Adipose tissue (tissue), 3 donors: ENCODE data around the gene CD3E. TPM values are rescaled to one million over a fixed set of nuclear protein-coding genes. Genes with fewer than 3 reads are reported as not detected.

Experiments
- H3K27ac ChIP-seq: one replicate; pipeline ENCODE4 v1.5.1; 2013; ENCODE audit warnings: low read depth, low read length
- WGBS, 3 donors: extraction: QIAGEN DNeasy Blood & Tissue Kit; methylation state at CpG; one replicate each; pipeline ENCODE4 v1.1.7; 2013; 5-methylcytosine and 5-hydroxymethylcytosine counted together
- polyA plus RNA-seq, 3 donors: library from polyadenylated mRNA; stranded (reverse); fragments of 200-250 nt; gene quantifications; one replicate each; pipeline ENCODE4 v1.2.3, GENCODE V29; 2013
- donor health status: healthy with polysubstance abuse.
- donor health status: Bipolar disorder and iron deficiency.
- donor health status: healthy.

The CD3E gene
- polyA plus RNA-seq, 3 donors, result 1.9 to 4.3 (median 2.9) TPM

GRCh38 chr11:118353084-118353710 lies 48.7 kb downstream of the CD3E start:
- 7 to 11% (median 11%) methylated on average over 5 to 6 of the region's 6 CpGs for WGBS, 3 donors
- H3K27ac ChIP-seq, result no peak overlapping the region

GRCh38 chr11:118358071-118358470 lies 53.5 kb downstream of the CD3E start:
- H3K27ac ChIP-seq, result no peak overlapping the region
- WGBS, 3 donors, result 62 to 66% (median 64%) methylated on average over 3 of the region's 3 CpGs

DNA sequence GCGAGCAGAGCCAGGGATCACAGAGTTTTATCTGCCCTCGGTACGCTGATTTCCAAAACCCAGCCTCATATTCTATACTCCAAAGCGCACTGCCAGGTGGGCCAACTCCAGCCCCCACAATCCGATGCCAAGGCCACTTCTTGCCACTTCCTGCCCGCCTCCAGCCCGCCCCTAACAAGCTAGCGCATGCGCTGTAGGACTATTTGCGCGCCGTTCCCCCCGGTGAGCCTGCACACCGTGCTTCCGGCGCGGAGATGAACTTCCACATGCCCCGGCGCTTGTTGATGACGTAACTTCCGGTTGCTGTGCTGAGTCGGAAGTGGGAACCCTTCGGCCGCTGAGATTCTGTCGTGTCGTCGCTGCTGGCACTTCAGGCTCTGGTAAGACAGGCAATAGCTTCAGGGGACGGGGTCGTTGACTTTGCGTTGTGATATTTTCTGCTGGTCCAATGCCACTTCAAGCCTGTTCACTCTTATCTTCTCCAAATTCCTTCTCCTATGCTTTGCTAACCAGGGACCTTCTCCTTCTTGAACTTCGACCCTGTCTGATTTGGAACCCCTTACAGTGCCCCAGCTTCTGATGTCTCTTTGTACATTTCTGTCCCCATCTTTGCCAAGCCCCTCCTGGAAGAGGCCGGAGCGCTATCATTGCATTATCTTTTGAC lies 54.9 kb downstream of the CD3E start, which contains the start of gene UBE4A:
Gene UBE4A, plus strand, starts transcription at position 306 of the 664 bp plus-strand sequence. CDS start 5,481 bp downstream, outside the sequence.
- 3 to 5% (median 5%) methylated on average over 33 of the region's 33 CpGs for WGBS, 3 donors
- H3K27ac ChIP-seq, result no peak within 1 kb of the TSS

DNA sequence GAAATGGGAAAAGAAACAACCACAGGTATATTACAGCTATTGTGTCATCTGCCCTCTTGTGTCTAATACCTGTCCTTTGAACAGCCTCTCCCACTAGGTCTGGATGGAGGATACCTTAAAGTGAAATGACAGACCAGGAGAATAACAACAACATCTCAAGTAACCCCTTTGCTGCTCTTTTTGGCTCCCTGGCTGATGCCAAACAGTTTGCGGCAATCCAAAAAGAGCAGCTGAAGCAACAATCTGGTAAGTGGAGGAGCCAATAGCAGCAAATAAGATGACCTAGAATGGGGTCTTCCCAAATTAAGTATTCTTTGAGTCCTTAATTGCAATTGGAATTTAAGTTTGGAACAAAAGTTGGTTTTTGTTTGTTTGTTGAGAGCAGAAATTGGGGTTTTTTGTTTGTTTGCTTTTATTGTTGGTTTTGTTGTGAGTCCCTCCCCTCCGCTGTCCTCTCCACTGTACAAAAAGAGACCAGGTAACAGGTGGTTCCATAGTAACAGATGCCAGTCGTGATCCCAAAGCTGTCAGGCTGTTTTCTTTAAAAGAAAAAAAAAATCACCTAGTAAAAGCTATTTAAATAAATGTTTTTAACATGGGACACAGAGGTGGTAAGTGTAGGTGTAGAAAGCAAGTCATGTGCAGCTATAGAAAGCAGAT lies 60.6 kb downstream of the CD3E start:
- WGBS, 3 donors, result 76 to 96% (median 93%) methylated on average over 3 of the region's 3 CpGs
- no peak overlapping the region for H3K27ac ChIP-seq

Other genes with a start within 250 kb of the CD3E start
- gene TMPRSS4, start 227.7 kb upstream of the CD3E start, polyA plus RNA-seq, result 1 to 10 TPM in 1 of 3 donors, under 1 TPM in 2; 0.03 to 1.0 (median 0.22) TPM
- under 1 TPM in 1 of 3 donors, not detected in 2; 0.01 TPM for gene SMIM35, start 217.8 kb upstream of the CD3E start, polyA plus RNA-seq
- 1 to 10 TPM; 1.0 to 4.0 (median 3.5) TPM for gene SCN4B, start 151.9 kb upstream of the CD3E start, polyA plus RNA-seq
- under 1 TPM; 0.06 to 0.45 (median 0.07) TPM for gene SCN2B, start 128.1 kb upstream of the CD3E start, polyA plus RNA-seq
- 10 to 100 TPM in 1 of 3 donors, 1 to 10 TPM in 1, under 1 TPM in 1; 0.87 to 14.6 (median 9.2) TPM for gene JAML, start 79.7 kb upstream of the CD3E start, polyA plus RNA-seq
- 1 to 10 TPM; 1.2 to 3.2 (median 1.8) TPM for gene MPZL3, start 52.4 kb upstream of the CD3E start, polyA plus RNA-seq
- 10 to 100 TPM in 2 of 3 donors, 1 to 10 TPM in 1; 6.9 to 23.1 (median 12.3) TPM for gene MPZL2, start 40.4 kb upstream of the CD3E start, polyA plus RNA-seq
- 1 to 10 TPM; 1.2 to 4.3 (median 2.0) TPM for gene CD3D, start 38.0 kb downstream of the CD3E start, polyA plus RNA-seq
- gene CD3G, start 39.6 kb downstream of the CD3E start, polyA plus RNA-seq, result under 1 TPM in 2 of 3 donors, not detected in 1; 0.25 to 0.79 TPM
- gene UBE4A, start 54.9 kb downstream of the CD3E start, polyA plus RNA-seq, result 10 to 100 TPM in 2 of 3 donors, 1 to 10 TPM in 1; 7.9 to 14.7 (median 11.4) TPM
- gene ATP5MG, start 96.9 kb downstream of the CD3E start, polyA plus RNA-seq, result 100 to 1,000 TPM in 2 of 3 donors, 10 to 100 TPM in 1; 63.1 to 232 (median 188) TPM
- 10 to 100 TPM in 1 of 3 donors, 1 to 10 TPM in 2; 7.9 to 14.4 (median 8.1) TPM for gene KMT2A, start 131.8 kb downstream of the CD3E start, polyA plus RNA-seq
- gene TTC36, start 222.7 kb downstream of the CD3E start, polyA plus RNA-seq, result 10 to 100 TPM in 1 of 3 donors, 1 to 10 TPM in 2; 1.0 to 12.6 (median 2.8) TPM
- 10 to 100 TPM in 1 of 3 donors, 1 to 10 TPM in 2; 5.5 to 13.4 (median 6.4) TPM for gene TMEM25, start 226.5 kb downstream of the CD3E start, polyA plus RNA-seq